Kidney (tissue), 14 donors: ENCODE measurements around the gene KRTAP12-3. TPM values are rescaled to one million over a fixed set of nuclear protein-coding genes. Genes with fewer than 3 reads are reported as not detected.
"Not testable (repeated sequence)": the region's sequence is repeated elsewhere in the genome, so short reads cannot be mapped to it uniquely, and the experiment has no call there.

Experiments
- DNase-seq, 5 donors: peaks; one replicate each; pipeline ENCODE4 v3.0.0-alpha.2; 2013 to 2020
- FAIRE-seq: peaks from 2 replicates; lab custom pipeline; 2012; peaks lifted over from hg19 to GRCh38; lab: Jason Lieb, UNC
- H3K27ac ChIP-seq, 2 donors: one replicate each; pipeline ENCODE4 v1.7.0; 2013; ENCODE audit warnings: low read depth in 2 of 2, low read length in 2 of 2, inconsistent platforms in 1 of 2
- H3K27me3 ChIP-seq: one replicate; pipeline ENCODE4 v1.7.1; 2013; ENCODE audit warnings: low read length, inconsistent platforms; ENCODE audit not compliant: control insufficient read depth, insufficient read depth
- H3K36me3 ChIP-seq, 3 donors: one replicate each; pipeline versions ENCODE4 v1.7.0 to v1.7.1; 2013; ENCODE audit warnings: low read length in 3 of 3, control low read depth in 1 of 3, inconsistent platforms in 1 of 3; ENCODE audit not compliant: insufficient read depth in 3 of 3, control insufficient read depth in 2 of 3
- H3K4me1 ChIP-seq, 3 donors: one replicate each; pipeline versions ENCODE4 v1.7.0 to v1.7.1; 2013; ENCODE audit warnings: low read length in 3 of 3, inconsistent platforms in 1 of 3, low read depth in 1 of 3; ENCODE audit not compliant: control insufficient read depth in 2 of 3, insufficient read depth in 2 of 3
- H3K4me3 ChIP-seq, 3 donors: one replicate each; pipeline versions ENCODE4 v1.7.0 to v1.8.1; 2013; ENCODE audit warnings: low read length in 3 of 3, control low read depth in 1 of 3, inconsistent platforms in 1 of 3
- H3K9ac ChIP-seq, 3 donors: one replicate each; pipeline versions ENCODE4 v1.7.0 to v1.7.1; 2013; ENCODE audit warnings: low read length in 3 of 3, control low read depth in 1 of 3, inconsistent platforms in 1 of 3
- H3K9me3 ChIP-seq, 3 donors: one replicate each; pipeline versions ENCODE4 v1.7.0 to v1.7.1; 2013; ENCODE audit warnings: low read length in 3 of 3, control low read depth in 1 of 3, inconsistent platforms in 1 of 3; ENCODE audit not compliant: control insufficient read depth in 2 of 3, insufficient read depth in 1 of 3
- intact Hi-C: fragments of 100-400 bp; cut with DNase I; formaldehyde crosslinking; loops from one replicate; pipeline ENCODE4 v1.11.1; 2022
- polyA plus RNA-seq: library from polyadenylated mRNA; stranded (reverse); fragments of 350-450 nt; fragmentation: Illumina TruSeq; extraction: RNeasy Lipid Tissue Mini Kit (QIAGEN cat#74804); gene quantifications from one replicate; pipeline ENCODE4 v1.2.3, GENCODE V29; 2014; ENCODE audit warnings: low read depth, low replicate concordance; ENCODE audit not compliant: insufficient read depth
- total RNA-seq: library from RNA; stranded (reverse); fragmentation: NEBNext Ultra II Directional; extraction: Animal tissue kit (Norgen Biotek cat#: 25700); gene quantifications from one replicate; pipeline ENCODE4 v1.2.1, GENCODE V29; 2021
- TF ChIP-seq, protein P1 (sequence below): IDR thresholded peaks from 3 replicates; pipeline ENCODE4 v1.5.1; 2012; ENCODE audit warnings: mild to moderate bottlenecking, moderate library complexity, borderline replicate concordance; ENCODE audit not compliant: insufficient read depth; ENCODE audit errors: extremely low read depth
- donor health status: control.
- donor health status: control.
- donor health status: control.
- donor health status: control.
- donor health status: control.
- donor health status: DM: yes; HTN: yes; CAD: no.
- donor health status: Normal renal cell carcinoma (clear cell type).

KRTAP12-3 gene
- total and polyA plus RNA-seq, 2 donors from 2014 or later = not detected

DNA sequence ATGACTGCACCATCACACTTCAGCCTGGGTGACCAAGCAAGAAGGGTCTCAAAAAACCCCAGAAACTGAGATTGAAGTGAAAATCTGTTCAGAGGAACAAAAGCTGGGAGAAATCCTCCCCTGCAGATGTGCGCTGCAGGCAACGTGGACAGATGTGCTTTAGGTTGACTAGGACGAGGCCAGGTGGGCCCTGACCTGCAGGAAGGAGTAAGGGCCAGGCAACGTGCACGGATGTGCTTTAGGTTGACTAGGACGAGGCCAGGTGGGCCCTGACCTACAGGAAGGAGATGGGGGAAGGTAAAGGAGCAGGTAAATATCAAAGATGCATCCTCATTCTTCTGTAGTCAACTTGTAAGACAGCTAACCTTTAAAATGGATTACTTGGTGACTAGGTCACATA is 26.8 kb downstream of the KRTAP12-3 start:
- H3K4me1 ChIP-seq = no peaks in the 10 kb centered on the region
- TF ChIP-seq, protein P1, sequence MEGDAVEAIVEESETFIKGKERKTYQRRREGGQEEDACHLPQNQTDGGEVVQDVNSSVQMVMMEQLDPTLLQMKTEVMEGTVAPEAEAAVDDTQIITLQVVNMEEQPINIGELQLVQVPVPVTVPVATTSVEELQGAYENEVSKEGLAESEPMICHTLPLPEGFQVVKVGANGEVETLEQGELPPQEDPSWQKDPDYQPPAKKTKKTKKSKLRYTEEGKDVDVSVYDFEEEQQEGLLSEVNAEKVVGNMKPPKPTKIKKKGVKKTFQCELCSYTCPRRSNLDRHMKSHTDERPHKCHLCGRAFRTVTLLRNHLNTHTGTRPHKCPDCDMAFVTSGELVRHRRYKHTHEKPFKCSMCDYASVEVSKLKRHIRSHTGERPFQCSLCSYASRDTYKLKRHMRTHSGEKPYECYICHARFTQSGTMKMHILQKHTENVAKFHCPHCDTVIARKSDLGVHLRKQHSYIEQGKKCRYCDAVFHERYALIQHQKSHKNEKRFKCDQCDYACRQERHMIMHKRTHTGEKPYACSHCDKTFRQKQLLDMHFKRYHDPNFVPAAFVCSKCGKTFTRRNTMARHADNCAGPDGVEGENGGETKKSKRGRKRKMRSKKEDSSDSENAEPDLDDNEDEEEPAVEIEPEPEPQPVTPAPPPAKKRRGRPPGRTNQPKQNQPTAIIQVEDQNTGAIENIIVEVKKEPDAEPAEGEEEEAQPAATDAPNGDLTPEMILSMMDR = no peak
- H3K9me3 ChIP-seq = no peaks in the 10 kb centered on the region
- no peak overlapping the region for H3K9ac ChIP-seq
- H3K4me3 ChIP-seq = no peak overlapping the region
- intact Hi-C loops = no loop called here
- DNase-seq (peak in 1 of 5 donors; percentile 28), FAIRE-seq (no peak)
- H3K27ac ChIP-seq = no peak overlapping the region
- H3K36me3 ChIP-seq = no peaks in the 10 kb centered on the region
- no peaks in the 10 kb centered on the region for H3K27me3 ChIP-seq

DNA sequence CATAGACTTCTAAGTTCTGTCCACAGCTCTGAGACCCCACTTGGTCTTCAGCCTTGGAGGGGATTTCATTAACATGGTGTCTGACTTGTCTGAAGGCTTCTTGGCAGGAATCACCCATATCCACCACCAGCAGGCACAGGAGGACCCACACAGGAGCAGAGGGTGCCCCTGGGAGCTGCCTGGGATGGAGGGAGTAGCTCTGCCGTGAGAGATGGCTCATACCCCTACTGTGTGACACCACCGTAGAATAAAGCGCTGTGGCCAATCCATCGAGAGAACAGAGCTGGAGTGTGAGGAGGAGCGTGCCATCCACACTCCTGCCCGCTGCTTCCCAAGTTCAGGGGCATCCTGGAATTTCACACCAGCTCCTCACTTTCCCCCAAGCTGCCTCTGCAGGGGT is 27.3 kb downstream of the KRTAP12-3 start:
- H3K9ac ChIP-seq, H3K4me1 ChIP-seq, H3K9me3 ChIP-seq, H3K4me3 ChIP-seq, H3K27ac ChIP-seq, FAIRE-seq, H3K27me3 ChIP-seq, H3K36me3 ChIP-seq, DNase-seq, intact Hi-C loops: not testable (repeated sequence)

DNA sequence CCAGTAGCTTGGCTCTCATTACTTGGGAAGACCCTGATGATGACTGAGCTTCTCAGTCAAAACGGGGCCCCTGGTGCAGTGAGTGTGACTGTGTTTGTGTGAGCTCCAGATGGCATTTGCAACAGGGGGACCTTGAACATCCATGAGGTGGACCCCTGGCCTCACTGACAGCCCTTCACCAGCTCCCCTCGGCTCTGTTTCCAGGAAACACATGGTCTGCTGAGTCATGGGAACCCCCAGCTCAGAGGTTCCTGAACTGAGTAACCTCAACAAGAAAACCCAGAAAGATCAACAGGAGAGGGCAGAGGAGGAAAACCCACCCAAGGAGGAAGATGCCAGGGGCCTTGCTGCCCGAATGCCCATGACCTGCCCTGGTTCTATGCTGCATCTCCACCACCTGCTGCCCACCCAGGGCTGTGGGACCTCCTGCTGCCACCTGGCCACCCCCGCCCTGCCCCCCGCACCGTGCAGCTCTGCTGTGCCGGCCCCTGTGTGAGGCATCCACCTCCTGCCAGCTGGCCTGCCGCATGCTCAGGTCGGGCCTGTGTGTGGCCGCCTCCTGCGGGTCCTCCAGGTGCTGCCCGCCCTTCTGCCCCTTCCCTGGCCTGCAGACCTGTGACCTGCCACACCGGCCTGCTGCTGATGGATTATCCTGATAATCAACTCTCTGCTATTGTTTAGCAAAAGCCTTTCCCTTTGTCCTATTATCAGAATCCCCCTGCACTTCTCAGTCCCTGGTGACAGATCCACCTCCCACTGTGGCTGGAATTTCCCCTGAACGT is 28.5 kb downstream of the KRTAP12-3 start:
- no peak overlapping the region for H3K9ac ChIP-seq
- H3K4me3 ChIP-seq = no peak overlapping the region
- no peaks in the 10 kb centered on the region for H3K36me3 ChIP-seq
- no peak for FAIRE-seq
- H3K27ac ChIP-seq = no peak overlapping the region
- TF ChIP-seq, protein P1 = no peak
- H3K9me3 ChIP-seq = no peaks in the 10 kb centered on the region
- no peaks in the 10 kb centered on the region for H3K4me1 ChIP-seq
- peak in 1 of 5 donors; percentile 61 for DNase-seq
- no peaks in the 10 kb centered on the region for H3K27me3 ChIP-seq
- intact Hi-C loops = no loop called here

DNA sequence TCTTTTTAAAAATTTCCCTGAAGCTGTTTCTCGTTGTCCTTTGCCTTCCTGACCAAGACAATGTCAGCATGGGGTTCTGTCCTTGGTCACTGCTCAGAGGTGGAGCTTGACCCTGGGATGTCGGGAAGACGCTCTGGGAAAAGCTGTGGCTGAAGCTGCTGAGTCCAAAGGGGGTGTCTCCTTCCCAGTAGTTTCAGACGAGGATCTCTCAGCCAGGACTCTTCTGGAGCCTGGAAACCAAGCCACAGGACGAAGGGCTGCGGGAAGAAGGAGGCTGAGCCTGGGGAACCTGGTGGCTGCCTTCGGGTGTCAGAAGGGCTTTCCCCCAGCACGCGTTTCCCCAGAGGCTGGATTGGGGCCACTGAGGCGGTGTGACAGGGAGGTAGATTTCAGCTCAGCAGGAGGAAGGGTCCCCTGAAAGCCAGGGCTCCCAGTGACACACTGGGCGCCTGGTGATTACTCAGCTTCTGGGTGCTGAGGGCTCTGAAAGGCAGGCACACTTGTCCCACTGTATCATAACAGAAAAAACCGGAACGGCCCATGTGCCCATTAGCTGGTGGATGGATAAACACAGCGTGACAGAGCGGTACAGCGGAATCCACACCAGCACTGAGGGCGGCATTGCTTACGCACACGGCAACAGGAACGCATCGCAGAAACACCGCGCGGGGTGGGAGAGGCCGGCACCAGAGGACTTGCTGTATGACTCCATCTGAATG is 29.3 kb downstream of the KRTAP12-3 start:
- no peaks in the 10 kb centered on the region for H3K27me3 ChIP-seq
- FAIRE-seq = no peak
- TF ChIP-seq, protein P1 = no peak
- intact Hi-C loops = no loop called here
- H3K4me3 ChIP-seq = no peak overlapping the region
- H3K27ac ChIP-seq = no peak overlapping the region
- no peak overlapping the region for H3K9ac ChIP-seq
- no peaks in the 10 kb centered on the region for H3K36me3 ChIP-seq
- DNase-seq = peak in 1 of 5 donors; percentile 60
- no peaks in the 10 kb centered on the region for H3K9me3 ChIP-seq
- H3K4me1 ChIP-seq = no peaks in the 10 kb centered on the region
